Fibroblast of mammary gland (primary cell): ENCODE data around the gene RPF1.

Source experiments
- DNase-seq: peaks from one replicate; pipeline ENCODE4 v3.0.0-alpha.2; 2010; ENCODE audit warnings: low read depth
- H3K4me3 ChIP-seq: 2 replicates; pipeline ENCODE4 v1.5.1; 2011; ENCODE audit warnings: low read depth, mild to moderate bottlenecking, low read length, moderate library complexity; ENCODE audit not compliant: control insufficient read depth
- CTCF ChIP-seq: conservative IDR thresholded peaks from 2 replicates; pipeline ENCODE4 v1.5.1; 2011; ENCODE audit warnings: low read depth, low read length, inconsistent platforms; ENCODE audit not compliant: control insufficient read depth, insufficient read depth

The RPF1 gene

DNA sequence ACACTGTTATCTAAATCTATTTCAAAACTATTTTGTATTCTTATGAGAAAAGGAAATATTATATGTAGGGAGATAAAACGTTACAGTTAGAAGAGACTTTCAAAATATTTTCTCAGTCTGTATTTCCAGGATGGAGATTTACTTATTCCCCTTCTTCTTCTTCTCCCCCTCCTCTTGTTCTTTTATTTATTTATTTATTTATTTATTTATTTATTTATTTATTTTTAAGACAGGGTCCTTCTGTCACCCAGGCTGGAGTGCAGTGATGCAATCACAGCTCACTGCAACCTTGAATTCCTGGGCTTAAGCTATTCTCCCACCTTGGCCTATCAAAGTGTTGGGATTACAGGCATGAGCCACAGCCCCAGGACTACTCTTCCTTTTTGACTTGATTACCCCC, 2.8 kb upstream of the RPF1 start:
- H3K4me3 ChIP-seq: no peak overlapping the region
- no peak for TF ChIP-seq CTCF

GRCh38 chr1:84479998-84480397, 932 bp downstream of the RPF1 start:
- no peak for TF ChIP-seq CTCF
- DNase-seq: peak; percentile 6
- H3K4me3 ChIP-seq: peak overlapping the region; percentile 93

More for the DNA sequence above, 2.8 kb upstream of the RPF1 start:
- no peak for DNase-seq

GRCh38 chr1:84480650-84481049, 1.6 kb downstream of the RPF1 start:
- DNase-seq: no peak
- H3K4me3 ChIP-seq: peak overlapping the region; percentile 93
- TF ChIP-seq CTCF: no peak

GRCh38 chr1:84481317-84481716, 2.3 kb downstream of the RPF1 start:
- H3K4me3 ChIP-seq: no peak overlapping the region
- no peak for TF ChIP-seq CTCF
- no peak for DNase-seq

- H3K4me3 ChIP-seq: no peak overlapping the region
- TF ChIP-seq CTCF: no peak
- no peak for DNase-seq
Measured at GRCh38 chr1:84488107-84488506, 9.0 kb downstream of the RPF1 start.

DNA sequence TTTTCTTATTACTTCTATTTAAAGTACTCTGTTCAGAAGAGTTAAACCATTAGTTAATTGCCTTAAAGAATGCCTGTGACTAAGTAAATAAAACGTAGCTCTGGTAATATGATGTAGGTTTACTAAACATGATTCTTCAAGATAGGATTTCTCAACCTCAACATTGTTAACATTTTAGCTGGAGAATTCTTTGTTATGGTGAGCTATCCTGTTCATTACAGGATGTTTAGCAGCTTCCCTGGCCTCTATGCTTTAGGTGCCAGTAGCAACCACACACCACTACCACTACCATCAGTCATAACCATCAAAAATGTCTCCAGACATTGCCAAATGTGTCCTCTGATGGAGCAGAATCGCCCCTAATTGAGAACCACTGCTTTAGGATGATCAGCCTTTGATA, 10.7 kb downstream of the RPF1 start:
- no peak for TF ChIP-seq CTCF
- no peak for DNase-seq
- H3K4me3 ChIP-seq: no peak overlapping the region

DNA sequence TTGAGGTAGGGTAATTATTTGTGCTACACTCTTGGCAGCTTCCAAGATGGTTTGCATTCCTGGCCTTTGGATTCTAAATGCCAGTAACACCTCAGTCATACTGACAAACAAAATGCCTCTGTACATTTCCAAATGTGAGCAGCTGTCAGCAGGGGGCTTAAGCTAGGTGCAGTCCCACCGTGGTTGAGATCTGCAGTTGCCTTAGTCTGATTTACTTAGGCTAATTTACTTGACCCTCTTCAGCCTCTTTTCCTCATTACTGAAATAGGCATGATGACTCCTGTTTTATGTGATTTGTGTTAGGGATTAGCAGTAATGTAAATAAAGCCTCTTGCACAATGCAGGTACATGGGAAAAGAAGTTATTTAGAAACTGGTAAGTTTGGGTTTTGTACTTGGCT, 13.7 kb downstream of the RPF1 start:
- TF ChIP-seq CTCF: no peak
- no peak overlapping the region for H3K4me3 ChIP-seq
- no peak for DNase-seq
